ENCODE results near the gene CFAP74. TPM values are rescaled to one million over a fixed set of nuclear protein-coding genes. Genes with fewer than 3 reads are reported as not detected.

Gene CFAP74
- total and polyA plus RNA-seq, 2 of the 4 experiments (the other 2 are of a cell fraction): not detected

DNA sequence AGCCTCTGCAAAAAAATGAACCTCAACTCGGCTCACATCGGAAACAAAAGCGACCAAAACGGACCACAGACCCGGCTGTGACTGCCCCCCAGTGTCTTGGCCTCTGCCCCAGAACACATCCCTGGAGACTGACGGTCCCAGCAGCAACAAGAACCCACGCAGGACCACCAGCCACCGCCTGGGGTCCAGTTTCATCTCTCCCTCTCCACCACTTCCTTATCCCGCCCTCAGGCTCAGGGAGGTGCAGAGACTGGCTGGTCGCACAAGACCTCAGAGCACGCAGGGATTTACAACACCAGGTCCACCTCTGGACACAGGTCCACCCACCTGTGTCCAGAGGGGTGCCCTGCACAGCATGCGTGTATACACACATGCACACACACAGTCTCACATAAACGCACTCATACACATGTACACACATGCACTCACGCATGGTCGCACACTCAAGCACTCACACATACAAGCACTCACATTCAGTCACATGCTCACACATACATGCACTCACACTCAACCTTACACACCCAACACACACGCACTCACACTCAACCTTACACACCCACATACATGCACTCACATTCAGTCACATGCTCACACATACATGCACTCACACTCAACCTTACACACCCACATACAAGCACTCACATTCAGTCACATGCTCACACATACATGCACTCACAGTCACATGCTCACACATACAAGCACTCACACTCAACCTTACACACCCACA is 65.9 kb downstream of the CFAP74 start:
- POLR2A ChIA-PET (ENCODE audit: unreplicated experiment): no interaction called here
- H2AFZ ChIP-seq (replicated peaks; ENCODE audit: low read length, poor library complexity): no peak overlapping the region
- no peak overlapping the region for H3K4me3 ChIP-seq (ENCODE audit: insufficient read depth, low read depth, low read length)
- H3K4ac ChIP-seq (ENCODE audit: low read depth, low read length): no peak overlapping the region
- TF ChIP-seq MAFK (IDR thresholded peaks at IDR 0.05; ENCODE audit: low read depth, low read length) (no peak), MXI1 (IDR thresholded peaks at IDR 0.05; ENCODE audit: borderline replicate concordance, low read depth, low read length) (no peak), MAZ (IDR thresholded peaks at IDR 0.05; ENCODE audit: borderline replicate concordance, low read depth, low read length) (no peak), RCOR1 (IDR thresholded peaks at IDR 0.05; ENCODE audit: insufficient replicate concordance, low read length) (no peak), CHD1 (IDR thresholded peaks at IDR 0.05; ENCODE audit: low read depth, low read length) (no peak), NFE2L2 (IDR thresholded peaks at IDR 0.05; ENCODE audit: low read depth, low read length) (no peak), CEBPB (IDR thresholded peaks at IDR 0.05; ENCODE audit: low read depth, low read length) (no peak), RFX5 (IDR thresholded peaks at IDR 0.05; ENCODE audit: low read depth, low read length) (no peak)
- TF ChIP-seq, protein P1, sequence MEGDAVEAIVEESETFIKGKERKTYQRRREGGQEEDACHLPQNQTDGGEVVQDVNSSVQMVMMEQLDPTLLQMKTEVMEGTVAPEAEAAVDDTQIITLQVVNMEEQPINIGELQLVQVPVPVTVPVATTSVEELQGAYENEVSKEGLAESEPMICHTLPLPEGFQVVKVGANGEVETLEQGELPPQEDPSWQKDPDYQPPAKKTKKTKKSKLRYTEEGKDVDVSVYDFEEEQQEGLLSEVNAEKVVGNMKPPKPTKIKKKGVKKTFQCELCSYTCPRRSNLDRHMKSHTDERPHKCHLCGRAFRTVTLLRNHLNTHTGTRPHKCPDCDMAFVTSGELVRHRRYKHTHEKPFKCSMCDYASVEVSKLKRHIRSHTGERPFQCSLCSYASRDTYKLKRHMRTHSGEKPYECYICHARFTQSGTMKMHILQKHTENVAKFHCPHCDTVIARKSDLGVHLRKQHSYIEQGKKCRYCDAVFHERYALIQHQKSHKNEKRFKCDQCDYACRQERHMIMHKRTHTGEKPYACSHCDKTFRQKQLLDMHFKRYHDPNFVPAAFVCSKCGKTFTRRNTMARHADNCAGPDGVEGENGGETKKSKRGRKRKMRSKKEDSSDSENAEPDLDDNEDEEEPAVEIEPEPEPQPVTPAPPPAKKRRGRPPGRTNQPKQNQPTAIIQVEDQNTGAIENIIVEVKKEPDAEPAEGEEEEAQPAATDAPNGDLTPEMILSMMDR (conservative IDR thresholded peaks at IDR 0.05; ENCODE audit: low read depth, low read length): no peak
- TF ChIP-seq, protein P2, sequence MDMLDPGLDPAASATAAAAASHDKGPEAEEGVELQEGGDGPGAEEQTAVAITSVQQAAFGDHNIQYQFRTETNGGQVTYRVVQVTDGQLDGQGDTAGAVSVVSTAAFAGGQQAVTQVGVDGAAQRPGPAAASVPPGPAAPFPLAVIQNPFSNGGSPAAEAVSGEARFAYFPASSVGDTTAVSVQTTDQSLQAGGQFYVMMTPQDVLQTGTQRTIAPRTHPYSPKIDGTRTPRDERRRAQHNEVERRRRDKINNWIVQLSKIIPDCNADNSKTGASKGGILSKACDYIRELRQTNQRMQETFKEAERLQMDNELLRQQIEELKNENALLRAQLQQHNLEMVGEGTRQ (IDR thresholded peaks at IDR 0.05; ENCODE audit: low read depth, low read length): no peak
- no peak overlapping the region for H2BK20ac ChIP-seq (ENCODE audit: low read depth, low read length)
- H2AK9ac ChIP-seq (replicated peaks; ENCODE audit: low read depth, low read length, poor library complexity): no peak overlapping the region
- peaks cover 17% of the 10 kb centered on the region for H3K27me3 ChIP-seq (ENCODE audit: control insufficient read depth, insufficient read depth, low read length)
- WGBS, 2 experiments (ENCODE audit: extremely low coverage in 2 of 2, insufficient read length in 1 of 2): 78% methylated on average over 8 of the region's 16 CpGs; no CpG with 5 or more reads in 1 of the 2 experiments
- intact Hi-C loops (cut with micrococcal nuclease): no loop called here
- no TSS peak for BruUV-seq (replicated peaks)
- no peaks in the 10 kb centered on the region for H3K9me3 ChIP-seq (ENCODE audit: control insufficient read depth, insufficient read depth, low read length)
- H3K27ac ChIP-seq (ENCODE audit: insufficient read depth, low read length): no peak overlapping the region
- peaks cover 4% of the 10 kb centered on the region; the same call in 1 of the 2 replicates for H3K9me1 ChIP-seq (ENCODE audit: insufficient read depth, low read length)
- no peaks in the 10 kb centered on the region for H3K79me1 ChIP-seq (ENCODE audit: low read depth in 1 of 2, low read length in 2 of 2)
- H3K18ac ChIP-seq (ENCODE audit: low read depth, low read length): no peak overlapping the region
- no peaks in the 10 kb centered on the region for H3K4me1 ChIP-seq (ENCODE audit: control insufficient read depth, insufficient read depth, low read length)
- ATAC-seq (ENCODE audit: low read depth) (no peak), DNase-seq (no peak)
- no peak overlapping the region for H3K4me2 ChIP-seq (ENCODE audit: low read depth, low read length)
- H2BK5ac ChIP-seq (ENCODE audit: low read depth, low read length, poor library complexity, severe bottlenecking): no peak overlapping the region
- H3K9ac ChIP-seq (ENCODE audit: low read depth, low read length): no peak overlapping the region
- dilution Hi-C loops (cut with HindIII; ENCODE audit: low sequenced_read_pairs, unreplicated experiment): no loop called here
- H2BK15ac ChIP-seq (ENCODE audit: low read depth, low read length): no peak overlapping the region
- no peak overlapping the region for H3K14ac ChIP-seq (replicated peaks; ENCODE audit: low read depth, low read length)
- H4K91ac ChIP-seq (ENCODE audit: insufficient read depth, low read depth, low read length): no peak overlapping the region
- in situ Hi-C loops (cut with MboI; ENCODE audit: low sequenced_read_pairs): no loop called here
- no peak overlapping the region for H2BK120ac ChIP-seq (ENCODE audit: low read depth, low read length)
- no peaks in the 10 kb centered on the region for H4K20me1 ChIP-seq (ENCODE audit: insufficient read depth, low read length)
- H3K56ac ChIP-seq (ENCODE audit: extremely low read depth, insufficient read depth, low read length): no peak overlapping the region
- no peaks in the 10 kb centered on the region for H3K36me3 ChIP-seq (ENCODE audit: control insufficient read depth, insufficient read depth, low read length)
- H3K23ac ChIP-seq (ENCODE audit: low read depth, low read length): no peak overlapping the region
- H2AK5ac ChIP-seq (ENCODE audit: low read depth, low read length): no peak overlapping the region
- CTCF ChIA-PET: no interaction called here
- H4K5ac ChIP-seq (ENCODE audit: low read depth, low read length): no peak overlapping the region
- no peak overlapping the region for H4K8ac ChIP-seq (ENCODE audit: low read depth in 2 of 2, low read length in 2 of 2)
